Peyer's patch (tissue), 4 donors: ENCODE data around the gene DPP9. TPM values are rescaled to one million over a fixed set of nuclear protein-coding genes. Genes with fewer than 3 reads are reported as not detected.
"Not testable (repeated sequence)": the region's sequence is repeated elsewhere in the genome, so short reads cannot be mapped to it uniquely, and the experiment has no call there.

Experiments
- DNase-seq, 3 donors: peaks; one replicate each; pipeline ENCODE4 v3.0.0-alpha.2; 2017 to 2019
- H3K27ac ChIP-seq, 4 donors: fragments of 200-600 bp; sonication (generic); one replicate each; pipeline ENCODE4 v1.5.1; 2016 to 2019
- H3K27me3 ChIP-seq, 2 donors: fragments of 200-600 bp; sonication (generic); one replicate each; pipeline ENCODE4 v1.5.1; 2019
- H3K36me3 ChIP-seq, 3 donors: fragments of 200-600 bp; sonication (generic); one replicate each; pipeline ENCODE4 v1.5.1; 2016 to 2019
- H3K4me1 ChIP-seq, 4 donors: fragments of 200-600 bp; sonication (generic); one replicate each; pipeline ENCODE4 v1.5.1; 2016 to 2019
- H3K4me3 ChIP-seq, 4 donors: fragments of 200-600 bp; sonication (generic); 1 replicate in 3 of 4; 2 replicates in 1 of 4; pipeline ENCODE4 v1.5.1; 2016 to 2019; ENCODE audit warnings: mild to moderate bottlenecking in 1 of 4
- H3K9me3 ChIP-seq, 4 donors: fragments of 200-600 bp; sonication (generic); one replicate each; pipeline ENCODE4 v1.5.1; 2016 to 2019; ENCODE audit warnings: mild to moderate bottlenecking in 1 of 4
- CTCF ChIP-seq, 6 experiments: fragments of 450-650 bp in 4 of 6; fragments of 200-600 bp in 2 of 6; sonication (generic) in 1 of 6; IDR thresholded peaks; one replicate each; pipeline ENCODE4 v1.5.1; 2017 to 2019; ENCODE audit warnings: antibody characterized with exemption in 6 of 6, mild to moderate bottlenecking in 3 of 6, moderate library complexity in 1 of 6
- POLR2A ChIP-seq, 2 donors: fragments of 450-650 bp; IDR thresholded peaks; one replicate each; pipeline ENCODE4 v1.5.1; 2017; ENCODE audit warnings: antibody characterized with exemption in 2 of 2, mild to moderate bottlenecking in 2 of 2, moderate library complexity in 2 of 2
- total RNA-seq, 4 donors: library from RNA; depleted of rRNA; stranded (reverse); fragments of >200 nt; gene quantifications; one replicate each; pipeline ENCODE4 v1.1.0, GENCODE V29; 2016

DPP9 gene
- total RNA-seq, 4 donors from 2014 or later: 102 to 279 (median 168) TPM

GRCh38 chr19:4755459-4755858, 31.8 kb upstream of the DPP9 start:
- no peak for DNase-seq
- Histone ChIP-seq H3K4me3 (no peak overlapping the region), H3K27me3 (no peaks in the 10 kb centered on the region), H3K36me3 (no peaks in the 10 kb centered on the region), H3K9me3 (peaks cover 0 to 5% (median 0%) of the 10 kb centered on the region in 4 donors), H3K27ac (no peak overlapping the region), H3K4me1 (peaks cover 0 to 13% (median 2%) of the 10 kb centered on the region in 4 donors)
- TF ChIP-seq POLR2A (IDR thresholded peaks at IDR 0.05) (no peak), CTCF (IDR thresholded peaks at IDR 0.05) (no peak)

DNA sequence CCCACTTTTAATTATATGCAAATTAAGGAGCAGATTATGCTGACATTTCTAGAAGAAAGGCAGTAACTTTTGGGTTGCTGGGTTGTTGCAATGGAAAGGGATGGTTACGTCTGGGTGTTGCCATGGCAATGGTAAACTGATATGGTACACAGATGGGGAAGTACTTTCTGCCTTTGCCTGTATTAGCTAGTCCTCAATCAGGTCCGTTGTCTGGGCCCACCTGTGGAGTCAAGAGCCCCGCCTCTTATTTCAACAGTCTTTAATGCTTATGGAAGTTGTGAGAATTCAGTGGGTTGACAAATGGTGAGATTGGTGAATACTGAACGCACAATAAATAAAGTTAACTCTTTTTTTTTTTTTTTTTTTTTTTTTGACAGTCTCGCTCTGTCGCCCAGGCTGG, 30.6 kb upstream of the DPP9 start:
- H3K27ac ChIP-seq: no peak overlapping the region
- no peaks in the 10 kb centered on the region for H3K27me3 ChIP-seq
- H3K4me1 ChIP-seq: peaks cover 0 to 1% (median 0%) of the 10 kb centered on the region in 4 donors
- H3K4me3 ChIP-seq: no peak overlapping the region
- TF ChIP-seq CTCF (IDR thresholded peaks at IDR 0.05): no peak
- no peak for TF ChIP-seq POLR2A (IDR thresholded peaks at IDR 0.05)
- H3K36me3 ChIP-seq: no peaks in the 10 kb centered on the region
- no peak for DNase-seq
- H3K9me3 ChIP-seq: peaks cover 0 to 5% (median 0%) of the 10 kb centered on the region in 4 donors

- TF ChIP-seq POLR2A (IDR thresholded peaks at IDR 0.05): no peak
- no peak for TF ChIP-seq CTCF (IDR thresholded peaks at IDR 0.05)
- no peaks in the 10 kb centered on the region for H3K36me3 ChIP-seq
- no peaks in the 10 kb centered on the region for H3K9me3 ChIP-seq
- no peak for DNase-seq
- H3K4me3 ChIP-seq: no peak overlapping the region
- H3K4me1 ChIP-seq: no peaks in the 10 kb centered on the region
- no peak overlapping the region for H3K27ac ChIP-seq
- H3K27me3 ChIP-seq: no peaks in the 10 kb centered on the region
These were observed 26.4 kb upstream of the DPP9 start for GRCh38 chr19:4749870-4750590.

DNA sequence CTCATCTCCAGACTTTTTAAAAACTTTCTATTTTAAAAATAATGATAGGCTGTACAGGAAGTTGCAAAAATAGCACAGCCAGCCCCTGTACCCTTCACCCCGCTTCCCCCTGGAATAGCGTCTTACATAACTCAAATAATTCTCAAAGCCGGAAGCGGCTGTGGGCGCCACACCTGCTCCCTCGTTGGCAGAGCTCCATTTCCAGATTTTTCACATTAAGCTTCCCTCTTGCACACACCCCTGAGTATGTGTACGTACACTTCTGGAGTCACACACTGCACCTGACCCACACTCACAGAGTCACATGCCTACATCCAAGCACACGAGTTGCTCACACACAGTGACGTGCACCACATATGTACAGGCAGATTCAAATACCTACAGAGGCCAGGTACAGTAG, 24.9 kb upstream of the DPP9 start:
- Histone ChIP-seq H3K4me3 (no peak overlapping the region), H3K27ac (no peak overlapping the region), H3K36me3 (no peaks in the 10 kb centered on the region), H3K4me1 (no peaks in the 10 kb centered on the region), H3K27me3 (no peaks in the 10 kb centered on the region), H3K9me3 (no peaks in the 10 kb centered on the region)
- no peak for DNase-seq
- no peak for TF ChIP-seq POLR2A (IDR thresholded peaks at IDR 0.05)

- Histone ChIP-seq H3K27me3 (no peaks in the 10 kb centered on the region), H3K4me1 (no peaks in the 10 kb centered on the region), H3K9me3 (no peaks in the 10 kb centered on the region), H3K4me3 (no peak overlapping the region), H3K36me3 (no peaks in the 10 kb centered on the region), H3K27ac (no peak overlapping the region)
- DNase-seq: no peak
- no peak for TF ChIP-seq POLR2A (IDR thresholded peaks at IDR 0.05)
- TF ChIP-seq CTCF (IDR thresholded peaks at IDR 0.05): no peak
These were observed 24.5 kb upstream of the DPP9 start for GRCh38 chr19:4748185-4748584.

DNA sequence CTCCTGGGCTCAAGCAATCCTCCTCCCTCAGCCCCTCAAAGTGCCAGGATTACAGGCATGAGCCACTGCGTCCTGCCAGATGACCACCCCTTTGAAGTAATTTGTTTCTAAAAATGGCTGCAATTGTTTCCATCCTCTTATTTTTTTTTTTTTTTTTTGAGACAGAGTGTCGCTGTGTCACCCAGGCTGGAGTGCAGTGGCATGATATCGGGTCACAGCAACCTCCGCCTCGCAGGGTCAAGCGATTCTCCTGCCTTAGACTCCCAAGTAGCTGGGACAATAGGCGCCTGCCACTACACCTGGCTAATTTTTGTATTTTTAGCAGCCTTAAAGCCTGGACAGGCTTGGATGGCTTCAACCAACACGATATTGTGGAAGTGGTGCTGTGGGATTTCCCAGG, 22.3 kb upstream of the DPP9 start:
- Histone ChIP-seq H3K36me3 (no peaks in the 10 kb centered on the region), H3K4me1 (no peaks in the 10 kb centered on the region), H3K27ac (no peak overlapping the region), H3K27me3 (no peaks in the 10 kb centered on the region), H3K9me3 (no peaks in the 10 kb centered on the region), H3K4me3 (no peak overlapping the region)
- DNase-seq: no peak
- TF ChIP-seq POLR2A (IDR thresholded peaks at IDR 0.05) (no peak), CTCF (IDR thresholded peaks at IDR 0.05) (no peak)

DNA sequence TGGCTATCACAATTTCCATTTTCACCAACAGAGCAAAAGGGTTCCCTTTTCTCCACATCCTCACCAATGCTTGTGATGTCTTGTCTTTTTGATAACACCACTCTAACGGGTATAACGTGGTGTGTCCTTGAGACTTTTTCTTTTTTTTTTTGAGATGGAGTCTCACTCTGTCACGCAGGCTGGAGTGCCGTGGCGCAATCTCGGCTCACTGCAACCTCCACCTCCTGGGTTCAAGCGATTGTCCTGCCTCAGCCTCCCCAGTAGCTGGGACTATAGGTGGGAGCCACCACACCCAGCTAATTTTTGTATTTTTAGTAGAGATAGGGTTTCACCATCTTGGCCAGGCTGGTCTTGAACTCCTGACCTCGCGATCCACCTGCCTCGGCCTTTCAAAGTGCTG, 21.5 kb upstream of the DPP9 start:
- not testable (repeated sequence) for DNase-seq, H3K4me3 ChIP-seq, H3K4me1 ChIP-seq, H3K27me3 ChIP-seq, H3K9me3 ChIP-seq, H3K27ac ChIP-seq, H3K36me3 ChIP-seq
